ENCODE results near the gene HOPX. TPM values are rescaled to one million over a fixed set of nuclear protein-coding genes. Genes with fewer than 3 reads are reported as not detected.

The HOPX gene
- polyA plus RNA-seq, 1 donor, result 28.5 TPM

DNA sequence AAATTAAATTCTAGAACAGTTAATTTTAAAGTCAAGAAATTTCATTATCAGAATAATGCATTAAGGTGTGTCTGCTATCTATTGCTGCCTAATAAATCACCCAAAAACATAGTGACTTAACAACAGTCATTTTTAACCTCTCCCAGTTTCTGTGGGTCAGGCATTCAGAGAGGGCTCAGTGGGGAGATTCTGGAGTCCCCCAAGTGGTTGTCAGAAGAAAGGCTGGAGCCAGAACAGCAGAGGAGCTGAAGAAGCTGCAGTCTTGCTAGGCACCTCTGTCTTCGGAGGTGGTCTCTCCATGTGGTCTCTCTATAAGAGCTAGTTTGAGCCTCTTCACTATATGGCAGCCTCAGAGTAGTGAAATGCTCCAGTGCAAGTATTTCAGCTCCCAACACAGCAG lies 9.3 kb upstream of the HOPX start:
- H3K27me3 ChIP-seq (ENCODE audit: control insufficient read depth, insufficient read depth, low read length), result no peaks in the 10 kb centered on the region
- no peaks in the 10 kb centered on the region for H3K9me3 ChIP-seq (ENCODE audit: control insufficient read depth, low read depth, low read length)
- no CpG with 5 or more reads among the region's 1 CpG for WGBS (ENCODE audit: insufficient coverage, low lambda C conversion rate)
- no peak overlapping the region for H3K27ac ChIP-seq (ENCODE audit: low read length)
- no peak overlapping the region for H3K4me3 ChIP-seq (ENCODE audit: low read length)
- H3K4me1 ChIP-seq (ENCODE audit: control insufficient read depth, insufficient read depth, low read length), result no peaks in the 10 kb centered on the region
- DNase-seq, result no peak
- no peaks in the 10 kb centered on the region for H3K36me3 ChIP-seq (ENCODE audit: control insufficient read depth, insufficient read depth, low read length)

DNA sequence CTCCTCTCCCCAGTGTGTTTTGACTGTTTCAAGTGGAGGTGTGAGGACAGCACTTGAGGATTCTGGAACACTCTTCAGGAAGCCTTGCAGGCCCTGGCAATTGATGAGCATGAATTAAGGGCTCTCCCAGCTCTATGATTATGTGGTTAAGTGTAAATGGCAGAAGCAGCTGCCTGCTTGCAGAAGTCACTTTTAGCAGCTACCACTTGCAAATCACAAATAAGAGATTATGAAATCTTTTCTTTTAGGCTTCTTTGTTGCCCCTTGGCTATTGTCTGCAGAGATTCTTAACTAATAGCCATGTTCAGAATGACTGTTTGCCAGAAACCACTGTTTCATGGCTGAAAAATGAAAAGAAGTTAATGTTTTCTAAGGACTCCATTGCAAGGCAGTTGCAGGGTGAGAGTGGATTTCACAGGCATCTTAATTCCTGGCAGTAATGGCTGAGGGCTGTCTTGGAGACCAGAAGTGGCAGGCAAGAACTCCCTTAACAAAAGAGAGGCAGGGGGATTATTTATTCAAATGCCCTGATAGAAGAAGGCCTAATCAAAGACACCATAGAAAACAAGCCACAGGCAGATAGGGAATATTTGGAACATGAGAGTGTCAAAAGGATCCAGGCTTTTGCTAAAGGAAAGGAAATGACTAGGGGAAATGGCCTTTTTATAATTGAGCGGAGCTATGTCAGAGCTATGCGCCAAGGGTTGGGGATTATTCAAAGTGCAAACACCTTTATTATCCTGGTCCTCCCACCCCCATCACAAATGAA lies 8.3 kb upstream of the HOPX start:
- Histone ChIP-seq H3K27ac (ENCODE audit: low read length) (no peak overlapping the region), H3K36me3 (ENCODE audit: control insufficient read depth, insufficient read depth, low read length) (no peaks in the 10 kb centered on the region), H3K27me3 (ENCODE audit: control insufficient read depth, insufficient read depth, low read length) (no peaks in the 10 kb centered on the region), H3K9me3 (ENCODE audit: control insufficient read depth, low read depth, low read length) (no peaks in the 10 kb centered on the region), H3K4me1 (ENCODE audit: control insufficient read depth, insufficient read depth, low read length) (no peaks in the 10 kb centered on the region), H3K4me3 (ENCODE audit: low read length) (no peak overlapping the region)
- 100% methylated on average over 2 of the region's 2 CpGs for WGBS (ENCODE audit: insufficient coverage, low lambda C conversion rate)
- no peak for DNase-seq

DNA sequence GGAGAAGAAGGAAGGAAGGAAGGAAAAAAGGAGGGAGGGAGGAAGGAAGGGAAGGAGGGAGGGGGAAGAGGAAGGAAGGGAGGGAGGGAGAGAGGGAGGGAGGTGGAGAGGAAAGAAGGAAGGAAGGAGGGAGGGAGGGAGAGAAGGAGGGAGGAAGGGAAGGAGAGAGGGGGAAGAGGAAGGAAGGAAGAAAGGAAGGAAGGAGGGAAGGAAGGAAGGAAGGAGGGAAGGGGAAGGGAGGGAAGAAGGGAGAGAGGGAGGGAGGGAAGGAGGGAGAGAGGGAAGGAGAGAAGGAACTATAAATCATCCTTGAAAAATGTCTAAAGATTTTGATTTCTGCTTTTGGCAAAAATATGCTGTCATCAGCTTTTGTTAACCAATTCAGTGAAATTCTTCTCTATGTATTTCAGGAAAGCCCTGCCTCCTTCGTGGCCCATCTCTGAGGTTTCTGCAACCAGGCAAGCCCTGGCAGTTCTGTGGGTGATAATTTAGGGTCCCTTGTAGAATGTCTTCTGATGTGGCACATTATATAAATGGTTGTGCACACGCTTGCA lies 7.1 kb upstream of the HOPX start:
- no peaks in the 10 kb centered on the region for H3K27me3 ChIP-seq (ENCODE audit: control insufficient read depth, insufficient read depth, low read length)
- no peaks in the 10 kb centered on the region for H3K4me1 ChIP-seq (ENCODE audit: control insufficient read depth, insufficient read depth, low read length)
- no peak for DNase-seq
- no peaks in the 10 kb centered on the region for H3K36me3 ChIP-seq (ENCODE audit: control insufficient read depth, insufficient read depth, low read length)
- WGBS (ENCODE audit: insufficient coverage, low lambda C conversion rate), result no CpG with 5 or more reads among the region's 2 CpGs
- no peak overlapping the region for H3K27ac ChIP-seq (ENCODE audit: low read length)
- no peaks in the 10 kb centered on the region for H3K9me3 ChIP-seq (ENCODE audit: control insufficient read depth, low read depth, low read length)
- H3K4me3 ChIP-seq (ENCODE audit: low read length), result no peak overlapping the region

DNA sequence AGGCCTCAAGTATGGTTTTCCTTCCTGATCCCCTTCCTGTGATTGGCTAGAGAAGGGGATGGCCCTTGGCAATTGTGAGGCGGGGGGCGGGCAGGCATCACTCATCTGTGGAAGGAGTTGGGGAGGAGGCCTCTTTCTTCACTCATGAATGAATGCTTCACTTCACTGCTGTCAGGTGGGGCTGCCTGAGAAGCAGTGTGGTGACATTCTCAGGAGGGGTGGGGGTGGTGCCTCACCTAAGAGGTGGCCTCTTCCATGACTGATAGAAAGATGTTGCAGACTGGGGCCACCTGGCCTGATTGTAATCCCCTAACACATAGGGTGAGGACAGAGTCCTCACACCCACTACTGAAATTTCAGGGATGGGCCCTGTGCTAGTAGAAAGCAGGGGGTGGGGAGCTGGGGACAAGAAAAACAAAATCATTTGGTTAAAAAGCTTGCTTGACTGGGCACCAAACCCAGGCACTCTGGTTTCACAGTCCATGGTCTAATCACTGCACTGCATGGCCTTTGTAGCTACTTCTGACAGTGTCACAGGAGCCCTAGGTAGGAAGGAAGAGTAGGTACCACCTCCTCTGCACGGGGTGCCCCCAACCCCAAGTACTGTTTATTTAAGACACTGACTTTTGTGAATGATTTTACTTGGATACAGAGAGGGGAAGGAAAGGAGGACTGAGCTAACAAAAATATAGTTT lies 5.6 kb upstream of the HOPX start:
- Histone ChIP-seq H3K4me1 (ENCODE audit: control insufficient read depth, insufficient read depth, low read length) (no peaks in the 10 kb centered on the region), H3K27me3 (ENCODE audit: control insufficient read depth, insufficient read depth, low read length) (peaks cover 3% of the 10 kb centered on the region), H3K4me3 (ENCODE audit: low read length) (no peak overlapping the region), H3K36me3 (ENCODE audit: control insufficient read depth, insufficient read depth, low read length) (no peaks in the 10 kb centered on the region), H3K27ac (ENCODE audit: low read length) (no peak overlapping the region), H3K9me3 (ENCODE audit: control insufficient read depth, low read depth, low read length) (no peaks in the 10 kb centered on the region)
- 60% methylated on average over 1 of the region's 3 CpGs for WGBS (ENCODE audit: insufficient coverage, low lambda C conversion rate)
- no peak for DNase-seq

DNA sequence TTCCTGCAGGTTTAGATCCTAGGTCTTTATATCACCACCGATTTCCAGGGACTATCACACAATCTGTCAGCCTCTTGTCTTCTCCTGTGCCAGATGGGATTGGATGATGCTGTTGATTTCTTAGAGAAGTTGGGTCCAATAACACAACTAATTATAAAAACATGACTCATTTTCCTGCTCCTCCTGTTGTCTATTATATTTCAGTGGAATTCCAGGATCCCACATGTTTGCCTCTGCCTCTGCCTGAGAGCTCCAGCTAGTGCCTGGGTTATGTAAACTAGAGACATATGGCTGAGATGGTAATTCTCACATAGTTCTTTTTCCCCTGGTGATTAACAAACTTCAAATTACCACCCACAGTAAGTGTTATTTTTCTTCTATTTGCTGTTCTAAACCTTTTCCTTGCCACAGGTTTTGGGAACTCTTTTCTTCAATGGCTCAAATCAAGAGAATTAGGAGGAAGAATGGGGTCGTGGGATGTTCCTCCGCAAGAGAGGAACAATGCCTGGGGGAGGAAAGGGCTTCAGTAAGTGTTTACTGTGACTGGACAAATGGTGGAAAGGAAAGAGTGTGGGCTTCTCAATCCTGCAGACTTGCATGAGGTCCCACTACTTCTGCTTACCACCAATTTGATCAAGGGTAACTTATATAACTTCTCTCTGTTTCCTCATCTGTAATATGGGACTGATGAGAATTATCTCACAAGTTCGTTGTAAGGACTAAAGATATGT lies 3.4 kb upstream of the HOPX start:
- peaks cover 3% of the 10 kb centered on the region for H3K27me3 ChIP-seq (ENCODE audit: control insufficient read depth, insufficient read depth, low read length)
- H3K9me3 ChIP-seq (ENCODE audit: control insufficient read depth, low read depth, low read length), result no peaks in the 10 kb centered on the region
- no peak overlapping the region for H3K4me3 ChIP-seq (ENCODE audit: low read length)
- no peak overlapping the region for H3K27ac ChIP-seq (ENCODE audit: low read length)
- no peak for DNase-seq
- H3K36me3 ChIP-seq (ENCODE audit: control insufficient read depth, insufficient read depth, low read length), result no peaks in the 10 kb centered on the region
- H3K4me1 ChIP-seq (ENCODE audit: control insufficient read depth, insufficient read depth, low read length), result peaks cover 4% of the 10 kb centered on the region
- no CpG with 5 or more reads among the region's 4 CpGs for WGBS (ENCODE audit: insufficient coverage, low lambda C conversion rate)

DNA sequence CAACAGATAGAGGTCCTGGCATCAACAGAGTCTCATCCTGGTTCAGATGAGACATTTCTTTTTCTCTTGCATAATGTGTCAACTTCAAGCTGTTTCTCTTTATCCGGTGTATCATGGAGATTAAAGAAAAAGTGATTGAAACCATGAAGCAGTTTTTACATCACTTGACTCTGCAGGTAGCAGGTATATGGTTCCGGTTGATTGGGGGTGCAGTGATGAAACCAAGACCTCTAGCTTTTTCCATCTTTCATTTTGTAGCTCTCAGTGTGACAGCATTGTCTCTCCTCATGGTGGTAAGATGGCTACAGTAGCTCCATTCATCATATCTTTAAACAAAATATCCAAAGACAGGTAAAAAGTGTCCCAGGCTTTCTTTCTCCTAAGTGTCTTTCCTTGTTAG lies 2.4 kb upstream of the HOPX start:
- Histone ChIP-seq H3K4me1 (ENCODE audit: control insufficient read depth, insufficient read depth, low read length) (peaks cover 4% of the 10 kb centered on the region), H3K27me3 (ENCODE audit: control insufficient read depth, insufficient read depth, low read length) (peaks cover 3% of the 10 kb centered on the region), H3K4me3 (ENCODE audit: low read length) (no peak overlapping the region), H3K9me3 (ENCODE audit: control insufficient read depth, low read depth, low read length) (no peaks in the 10 kb centered on the region), H3K27ac (ENCODE audit: low read length) (no peak overlapping the region), H3K36me3 (ENCODE audit: control insufficient read depth, insufficient read depth, low read length) (no peaks in the 10 kb centered on the region)
- DNase-seq, result no peak
- WGBS (ENCODE audit: insufficient coverage, low lambda C conversion rate), result no CpG with 5 or more reads among the region's 2 CpGs

DNA sequence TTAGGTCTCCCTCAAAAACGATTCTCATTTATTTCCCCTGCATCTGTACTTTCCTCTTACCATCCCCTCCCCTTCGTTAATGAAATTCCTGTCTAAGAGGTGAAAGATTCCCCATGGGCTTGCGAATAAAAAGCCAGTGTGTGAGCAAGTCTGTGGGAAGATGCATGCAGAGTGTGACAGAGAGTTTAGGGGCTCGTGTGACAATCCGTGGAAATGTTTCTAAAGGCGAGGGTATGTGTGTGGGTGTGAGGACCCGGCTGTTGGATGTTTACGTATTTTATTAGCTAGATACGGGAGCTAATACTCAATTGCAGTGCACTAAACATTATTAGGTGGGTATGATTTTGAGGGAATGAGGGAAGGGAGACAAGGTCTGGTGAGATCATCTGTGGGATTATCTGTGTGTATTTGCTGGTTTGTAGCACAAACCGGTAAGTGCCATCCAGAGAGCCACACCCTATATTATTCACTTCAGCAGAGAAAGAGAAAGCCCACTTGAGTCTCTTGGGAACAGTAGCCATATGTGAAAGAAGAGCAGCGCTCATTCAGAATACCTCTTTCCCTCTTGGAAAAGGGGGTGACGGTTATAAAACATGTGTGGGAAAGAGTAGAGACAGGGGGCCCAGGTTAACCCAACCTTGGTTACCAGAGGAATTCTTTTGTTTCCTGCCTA lies 893 bp upstream of the HOPX start:
- Histone ChIP-seq H3K36me3 (ENCODE audit: control insufficient read depth, insufficient read depth, low read length) (no peaks in the 10 kb centered on the region), H3K9me3 (ENCODE audit: control insufficient read depth, low read depth, low read length) (no peaks in the 10 kb centered on the region), H3K4me1 (ENCODE audit: control insufficient read depth, insufficient read depth, low read length) (peaks cover 4% of the 10 kb centered on the region), H3K4me3 (ENCODE audit: low read length) (no peak overlapping the region), H3K27me3 (ENCODE audit: control insufficient read depth, insufficient read depth, low read length) (peaks cover 3% of the 10 kb centered on the region), H3K27ac (ENCODE audit: low read length) (no peak overlapping the region)
- DNase-seq, result no peak
- 33% methylated on average over 4 of the region's 12 CpGs for WGBS (ENCODE audit: insufficient coverage, low lambda C conversion rate)

DNA sequence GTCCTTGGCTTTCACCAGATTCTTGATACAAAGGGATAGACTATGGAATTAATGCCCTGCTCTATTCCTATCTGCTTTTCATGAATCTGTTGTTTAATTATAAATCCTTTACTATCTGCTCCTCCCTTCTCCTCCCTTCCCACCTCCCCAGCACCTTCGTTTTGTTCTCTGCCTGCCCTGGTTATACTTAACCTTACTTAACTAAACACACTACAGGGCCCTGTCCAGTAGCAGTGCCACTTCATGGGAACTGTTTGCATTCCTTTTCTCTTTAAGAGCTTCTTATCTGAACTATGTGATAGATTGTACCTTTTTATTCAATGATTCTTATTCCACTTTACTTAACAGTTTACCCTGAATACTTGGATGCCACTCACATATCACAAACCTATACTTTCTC lies 830 bp downstream of the HOPX start:
- peaks cover 4% of the 10 kb centered on the region for H3K4me1 ChIP-seq (ENCODE audit: control insufficient read depth, insufficient read depth, low read length)
- H3K4me3 ChIP-seq (ENCODE audit: low read length), result no peak overlapping the region
- DNase-seq, result no peak
- no peaks in the 10 kb centered on the region for H3K36me3 ChIP-seq (ENCODE audit: control insufficient read depth, insufficient read depth, low read length)
- no peaks in the 10 kb centered on the region for H3K9me3 ChIP-seq (ENCODE audit: control insufficient read depth, low read depth, low read length)
- H3K27me3 ChIP-seq (ENCODE audit: control insufficient read depth, insufficient read depth, low read length), result peaks cover 3% of the 10 kb centered on the region
- H3K27ac ChIP-seq (ENCODE audit: low read length), result no peak overlapping the region
- WGBS (ENCODE audit: insufficient coverage, low lambda C conversion rate), result 13% methylated on average over 1 of the region's 1 CpG

DNA sequence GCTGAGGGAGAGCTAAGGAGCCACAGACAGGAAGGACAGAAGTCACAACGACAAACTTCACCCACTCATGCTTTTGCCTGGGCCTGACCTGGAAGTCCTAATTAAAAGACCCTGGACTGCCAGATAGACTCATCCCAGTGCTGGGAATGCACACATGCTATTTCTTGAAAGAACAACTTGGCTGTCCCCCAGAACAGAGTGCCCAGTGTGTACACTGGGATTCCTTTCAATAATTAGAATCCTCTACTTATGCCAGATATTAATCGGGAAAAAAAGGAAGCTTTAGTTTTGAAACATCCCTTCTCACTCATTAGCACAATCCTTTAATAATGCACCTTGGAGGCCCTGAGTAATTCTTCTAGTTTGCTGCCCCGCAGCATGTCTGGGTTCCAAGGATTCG lies 3.4 kb downstream of the HOPX start:
- DNase-seq, result no peak
- peaks cover 4% of the 10 kb centered on the region for H3K4me1 ChIP-seq (ENCODE audit: control insufficient read depth, insufficient read depth, low read length)
- WGBS (ENCODE audit: insufficient coverage, low lambda C conversion rate), result no CpG with 5 or more reads among the region's 4 CpGs
- no peaks in the 10 kb centered on the region for H3K9me3 ChIP-seq (ENCODE audit: control insufficient read depth, low read depth, low read length)
- H3K27ac ChIP-seq (ENCODE audit: low read length), result no peak overlapping the region
- H3K27me3 ChIP-seq (ENCODE audit: control insufficient read depth, insufficient read depth, low read length), result peaks cover 3% of the 10 kb centered on the region
- H3K4me3 ChIP-seq (ENCODE audit: low read length), result no peak overlapping the region
- no peaks in the 10 kb centered on the region for H3K36me3 ChIP-seq (ENCODE audit: control insufficient read depth, insufficient read depth, low read length)

DNA sequence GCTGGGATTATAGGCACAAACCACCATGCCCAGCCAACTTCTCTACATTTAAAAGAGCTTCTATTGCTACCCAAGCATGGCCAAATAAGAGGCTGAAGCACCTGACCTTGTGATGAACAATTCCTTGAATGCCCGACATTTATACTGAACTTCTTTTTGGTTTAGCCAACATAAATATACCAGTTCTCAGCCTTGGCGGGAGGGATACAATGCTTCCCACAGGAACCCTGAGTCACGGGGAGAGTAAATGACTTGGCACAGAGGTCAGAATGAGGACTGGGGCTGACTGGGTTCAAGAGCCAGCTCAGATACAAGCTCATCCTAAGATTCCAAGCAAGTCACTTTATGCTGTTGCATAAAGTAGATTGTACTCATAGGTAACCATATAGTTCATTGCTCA lies 6.1 kb downstream of the HOPX start:
- no peaks in the 10 kb centered on the region for H3K9me3 ChIP-seq (ENCODE audit: control insufficient read depth, low read depth, low read length)
- H3K36me3 ChIP-seq (ENCODE audit: control insufficient read depth, insufficient read depth, low read length), result no peaks in the 10 kb centered on the region
- DNase-seq, result no peak
- H3K27me3 ChIP-seq (ENCODE audit: control insufficient read depth, insufficient read depth, low read length), result no peaks in the 10 kb centered on the region
- H3K4me3 ChIP-seq (ENCODE audit: low read length), result no peak overlapping the region
- no peak overlapping the region for H3K27ac ChIP-seq (ENCODE audit: low read length)
- no CpG with 5 or more reads among the region's 3 CpGs for WGBS (ENCODE audit: insufficient coverage, low lambda C conversion rate)
- H3K4me1 ChIP-seq (ENCODE audit: control insufficient read depth, insufficient read depth, low read length), result no peaks in the 10 kb centered on the region

Data from large intestine (tissue), 3 donors.